Heart left ventricle (tissue), 16 donors: Measurements from ENCODE around the gene INPP5D. TPM values are rescaled to one million over a fixed set of nuclear protein-coding genes. Genes with fewer than 3 reads are reported as not detected.

Source experiments
- ATAC-seq, 4 donors: fragments of 200-7000 bp; cut with Tn5 transposase; one replicate each; pipeline ENCODE4 v1.9.1; 2020 to 2022; ENCODE audit warnings: moderate library complexity in 4 of 4, mild to moderate bottlenecking in 3 of 4, moderate number of reproducible peaks in 1 of 4
- DNase-seq, 5 donors: peaks; one replicate each; pipeline ENCODE4 v3.0.0-alpha.2; 2020
- H3K27ac ChIP-seq, 12 donors: fragments of 200-600 bp; sonication (generic) in 4 of 12; one replicate each; pipeline versions ENCODE4 v1.5.0 to v1.8.0; 2016 to 2022; ENCODE audit warnings: mild to moderate bottlenecking in 2 of 12
- H3K27me3 ChIP-seq, 9 donors: fragments of 200-600 bp; sonication (generic) in 2 of 9; one replicate each; pipeline versions ENCODE4 v1.5.1 to v1.8.0; 2016 to 2022; ENCODE audit warnings: mild to moderate bottlenecking in 3 of 9
- H3K36me3 ChIP-seq, 9 donors: fragments of 200-600 bp; sonication (generic) in 2 of 9; one replicate each; pipeline versions ENCODE4 v1.5.0 to v1.8.0; 2018 to 2022; ENCODE audit warnings: mild to moderate bottlenecking in 2 of 9
- H3K4me1 ChIP-seq, 12 donors: fragments of 200-600 bp; sonication (generic) in 4 of 12; one replicate each; pipeline versions ENCODE4 v1.5.0 to v1.8.0; 2016 to 2022; ENCODE audit warnings: mild to moderate bottlenecking in 3 of 12
- H3K4me3 ChIP-seq, 12 donors: fragments of 200-600 bp; sonication (generic) in 4 of 12; one replicate each; pipeline versions ENCODE4 v1.5.0 to v1.8.0; 2017 to 2022; ENCODE audit warnings: mild to moderate bottlenecking in 9 of 12, moderate library complexity in 4 of 12
- H3K9me3 ChIP-seq, 12 donors: fragments of 200-600 bp; sonication (generic) in 4 of 12; one replicate each; pipeline versions ENCODE4 v1.5.0 to v1.8.0; 2016 to 2022; ENCODE audit warnings: mild to moderate bottlenecking in 1 of 12
- CTCF ChIP-seq, 12 donors: fragments of 200-600 bp; sonication (generic) in 4 of 12; IDR thresholded peaks; one replicate each; pipeline versions ENCODE4 v1.5.0 to v1.8.0; 2018 to 2022; ENCODE audit warnings: antibody characterized with exemption in 12 of 12, mild to moderate bottlenecking in 5 of 12
- POLR2A ChIP-seq, 2 donors: fragments of 450-650 bp; IDR thresholded peaks; one replicate each; pipeline ENCODE4 v1.6.1; 2017; ENCODE audit warnings: antibody characterized with exemption in 2 of 2, mild to moderate bottlenecking in 2 of 2, moderate library complexity in 2 of 2
- WGBS, 4 donors: extraction: QIAGEN DNeasy Blood & Tissue Kit in 2 of 4; methylation state at CpG; one replicate each; pipeline versions ENCODE4 v1.1.5 to v1.1.7; 2013 to 2018; 5-methylcytosine and 5-hydroxymethylcytosine counted together
- intact Hi-C, 10 donors: fragments of 100-400 bp; cut with DNase I; formaldehyde crosslinking; loops; one replicate each; pipeline versions ENCODE4 v1.11.1 to v1.14.2; 2022
- polyA plus RNA-seq, 2 donors: library from polyadenylated mRNA; stranded (reverse); fragments of 200-250 nt; gene quantifications; one replicate each; pipeline ENCODE4 v1.2.3, GENCODE V29; 2013
- total RNA-seq, 9 donors: library from RNA; depleted of rRNA in 2 of 9; stranded (reverse); fragments of >200 nt in 2 of 9; fragmentation: NEBNext Ultra II Directional in 3 of 9; extraction: Animal tissue kit (Norgen Biotek cat#: 25700) in 3 of 9; gene quantifications; one replicate each; pipeline versions ENCODE4 v1.1.0 to v1.2.4, GENCODE V29; 2016 to 2023
- donor health status: ischemic (EF 13 %, LVEDD 7.1; RV severe dilation, severe dysfunction).
- donor health status: healthy with polysubstance abuse.
- donor health status: DM: no; HTN: yes; CAD: no.
- donor health status: DM: no; HTN: no; CAD: no.
- donor health status: ischemic (EF 25% LVEDD 6.9; RV normal size, moderate dysfunction).
- donor health status: ischemic (EF 25% LVEDD 5.7; RV mildly dilated, moderate dysfunction).
- donor health status: healthy.
- donor health status: DM: yes; HTN: yes; CAD: no.
- donor health status: ischemic (EF 35%, LVEDD 5.7; RV mildly dilated, moderate dysfunction).
- donor health status: nonischemic (EF 11% LVEDD 7.7; RV severe dilation, severe dysfunction).
- donor health status: DM: yes; HTN: yes; CAD: no.
- donor health status: PGD.
- donor health status: ischemic (EF 29% LVEDD 5.4; RV normal size, mild dysfunction).
- donor health status: nonischemic (EF 23%, LVEDD 6.1; RV moderate dilation, normal function).

Gene INPP5D
- total and polyA plus RNA-seq, 11 donors: 2.8 to 29.1 (median 4.9) TPM

DNA sequence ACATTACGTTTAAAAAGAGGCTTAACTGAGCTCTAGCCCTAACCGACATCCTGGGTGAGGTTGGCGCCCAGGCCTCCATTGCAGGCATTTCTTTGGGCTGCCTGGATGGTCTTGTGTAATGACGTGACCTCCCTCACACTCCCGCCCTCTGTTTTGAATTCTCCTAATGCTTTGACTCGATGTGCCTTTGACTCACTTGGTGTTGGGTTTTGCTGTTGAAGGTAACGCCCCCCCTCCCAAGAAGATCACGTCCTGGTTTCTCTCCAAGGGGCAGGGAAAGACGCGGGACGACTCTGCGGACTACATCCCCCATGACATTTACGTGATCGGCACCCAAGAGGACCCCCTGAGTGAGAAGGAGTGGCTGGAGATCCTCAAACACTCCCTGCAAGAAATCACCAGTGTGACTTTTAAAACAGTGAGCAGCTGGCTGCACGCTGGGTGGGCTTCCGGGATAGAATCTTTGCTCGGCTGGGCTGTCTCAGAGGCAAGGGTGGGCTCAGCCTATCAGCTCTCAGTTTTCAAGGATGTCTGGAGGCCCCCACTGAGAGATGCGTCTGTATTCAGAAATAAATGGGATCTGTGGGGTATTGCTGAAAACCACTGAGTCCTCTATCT, 103.5 kb downstream of the INPP5D start:
- H3K9me3 ChIP-seq: no peaks in the 10 kb centered on the region
- peaks cover 0 to 73% (median 5%) of the 10 kb centered on the region in 9 donors for H3K36me3 ChIP-seq

DNA sequence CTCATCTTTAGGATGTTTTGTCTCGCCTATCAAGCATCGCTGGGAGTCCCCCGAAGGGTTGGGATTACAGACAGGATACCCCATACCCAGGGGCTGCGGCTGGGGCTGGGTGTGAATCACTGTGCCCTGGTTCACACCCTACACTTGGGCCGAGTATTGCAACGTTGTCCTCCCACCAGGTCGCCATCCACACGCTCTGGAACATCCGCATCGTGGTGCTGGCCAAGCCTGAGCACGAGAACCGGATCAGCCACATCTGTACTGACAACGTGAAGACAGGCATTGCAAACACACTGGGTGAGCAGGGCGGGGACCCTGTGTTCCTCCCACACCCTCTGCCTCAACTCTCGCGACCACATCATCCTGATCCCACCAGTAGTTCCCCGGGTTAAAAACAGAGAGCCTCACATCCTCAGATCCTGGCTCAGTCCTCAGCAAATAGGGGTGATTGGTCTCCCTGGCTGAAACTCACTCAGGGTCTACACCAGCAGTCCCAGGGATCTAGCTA, 104.0 kb downstream of the INPP5D start:
- DNase-seq: no peak
- Histone ChIP-seq H3K9me3 (no peaks in the 10 kb centered on the region), H3K27me3 (no peaks in the 10 kb centered on the region), H3K4me3 (no peak overlapping the region), H3K4me1 (peaks cover 0 to 28% (median 0%) of the 10 kb centered on the region in 12 donors), H3K36me3 (peaks cover 0 to 73% (median under 1%) of the 10 kb centered on the region in 9 donors), H3K27ac (peak overlapping the region in 1 of 12 donors; percentile 55)
- ATAC-seq: no peak
- TF ChIP-seq POLR2A (IDR thresholded peaks at IDR 0.05) (no peak), CTCF (IDR thresholded peaks at IDR 0.05) (no peak)
- WGBS, 4 donors: 78 to 81% (median 79%) methylated on average over 17 of the region's 17 CpGs
- intact Hi-C loops: no loop called here

More for the DNA sequence above, 103.5 kb downstream of the INPP5D start:
- Histone ChIP-seq H3K27ac (no peak overlapping the region), H3K4me1 (peaks cover 0 to 28% (median 0%) of the 10 kb centered on the region in 12 donors), H3K27me3 (no peaks in the 10 kb centered on the region), H3K4me3 (no peak overlapping the region)
- TF ChIP-seq POLR2A (IDR thresholded peaks at IDR 0.05) (no peak), CTCF (IDR thresholded peaks at IDR 0.05) (no peak)
- intact Hi-C loops: no loop called here
- WGBS, 4 donors: 74 to 76% (median 75%) methylated on average over 15 to 18 of the region's 18 CpGs
- DNase-seq: no peak
- ATAC-seq: no peak

DNA sequence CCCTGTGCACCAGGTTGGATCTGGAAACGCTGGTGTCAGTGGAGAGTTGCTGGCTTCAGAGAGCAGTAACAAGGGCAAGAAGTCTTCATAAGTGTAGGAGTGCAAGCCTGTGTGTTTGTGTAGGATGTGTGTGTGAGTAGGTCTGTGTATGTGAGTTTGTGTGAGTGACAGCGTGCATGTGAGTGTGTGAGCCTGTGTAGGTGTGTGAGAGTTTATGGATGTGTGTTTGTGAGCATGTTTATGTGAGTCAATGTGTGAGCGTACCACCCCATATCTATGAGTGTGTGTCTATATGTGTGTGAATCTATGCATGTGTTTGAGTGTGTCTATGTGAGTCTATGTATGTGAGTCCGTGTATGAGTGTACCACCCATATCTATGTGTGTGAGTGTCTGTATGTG, 104.8 kb downstream of the INPP5D start:
- DNase-seq (no peak), ATAC-seq (no peak)
- peaks cover 0 to 28% (median 0%) of the 10 kb centered on the region in 12 donors for H3K4me1 ChIP-seq
- peak overlapping the region in 1 of 12 donors; percentile 55 for H3K27ac ChIP-seq
- peaks cover 0 to 73% (median 5%) of the 10 kb centered on the region in 9 donors for H3K36me3 ChIP-seq
- WGBS, 4 donors: 78 to 88% (median 82%) methylated on average over 4 of the region's 4 CpGs
- no peaks in the 10 kb centered on the region for H3K27me3 ChIP-seq
- H3K9me3 ChIP-seq: no peaks in the 10 kb centered on the region
- H3K4me3 ChIP-seq: no peak overlapping the region
- no peak for TF ChIP-seq POLR2A (IDR thresholded peaks at IDR 0.05)
- TF ChIP-seq CTCF (IDR thresholded peaks at IDR 0.05): no peak
- intact Hi-C loops: no loop called here

DNA sequence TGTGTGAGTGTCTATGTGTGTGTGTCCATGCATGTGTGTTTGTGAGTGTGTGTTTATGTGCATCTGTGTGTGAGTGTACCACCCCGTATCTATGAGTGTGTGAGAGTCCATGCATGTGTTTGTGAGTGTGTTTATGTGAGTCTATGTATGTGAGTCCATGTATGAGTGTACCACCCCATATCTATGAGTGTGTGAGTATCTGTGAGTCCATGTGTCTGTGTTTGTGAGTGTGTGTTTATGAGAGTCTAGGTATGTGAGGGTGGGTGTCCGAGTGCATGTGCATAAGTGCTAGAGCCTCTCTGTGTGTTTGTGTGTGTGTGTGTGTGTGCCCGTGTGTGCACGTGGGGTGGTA, 105.4 kb downstream of the INPP5D start:
- no peaks in the 10 kb centered on the region for H3K27me3 ChIP-seq
- H3K36me3 ChIP-seq: peaks cover 0 to 73% (median 7%) of the 10 kb centered on the region in 9 donors
- intact Hi-C loops: no loop called here
- peak overlapping the region in 1 of 12 donors; percentile 29 for H3K27ac ChIP-seq
- ATAC-seq (no peak), DNase-seq (no peak)
- WGBS, 4 donors: 69 to 91% (median 85%) methylated on average over 4 of the region's 4 CpGs
- no peak for TF ChIP-seq POLR2A (IDR thresholded peaks at IDR 0.05)
- TF ChIP-seq CTCF (IDR thresholded peaks at IDR 0.05): no peak
- H3K4me1 ChIP-seq: peaks cover 0 to 28% (median 0%) of the 10 kb centered on the region in 12 donors
- no peaks in the 10 kb centered on the region for H3K9me3 ChIP-seq
- no peak overlapping the region for H3K4me3 ChIP-seq
